NT2/D1 (cell line): ENCODE data around the gene CORIN.

Experiments
- DNase-seq: peaks from one replicate; pipeline ENCODE4 v3.0.0-alpha.2; 2011; ENCODE audit warnings: low read depth, low spot score
- H3K27me3 ChIP-seq: 2 replicates; pipeline ENCODE4 v1.6.0; 2011; ENCODE audit warnings: mild to moderate bottlenecking; ENCODE audit not compliant: insufficient read length, insufficient read depth
- H3K36me3 ChIP-seq: 2 replicates; pipeline ENCODE4 v1.6.1; 2011; ENCODE audit warnings: mild to moderate bottlenecking, low read length, mixed read lengths; ENCODE audit not compliant: insufficient read depth, insufficient read length
- H3K4me1 ChIP-seq: 2 replicates; pipeline ENCODE4 v1.5.1; 2011; ENCODE audit not compliant: insufficient read depth, insufficient read length
- H3K4me3 ChIP-seq: 2 replicates; pipeline ENCODE4 v1.5.1; 2011; ENCODE audit warnings: low read depth; ENCODE audit not compliant: insufficient read length
- H3K9ac ChIP-seq: 2 replicates; pipeline ENCODE4 v1.6.0; 2011; ENCODE audit warnings: low read depth; ENCODE audit not compliant: insufficient read length
- H3K9me3 ChIP-seq: 2 replicates; pipeline ENCODE4 v1.5.1; 2011; ENCODE audit warnings: mild to moderate bottlenecking, low read length; ENCODE audit not compliant: insufficient read depth
- SUZ12 ChIP-seq: IDR thresholded peaks from 2 replicates; pipeline ENCODE4 v1.6.1; 2011; ENCODE audit not compliant: insufficient read length, insufficient read depth; ENCODE audit errors: extremely low read depth
- YY1 ChIP-seq: IDR thresholded peaks from 2 replicates; pipeline ENCODE4 v1.6.1; 2011; ENCODE audit not compliant: insufficient read length, insufficient read depth
- ZNF274 ChIP-seq: IDR thresholded peaks from 2 replicates; pipeline ENCODE4 v1.6.1; 2011; ENCODE audit warnings: mild to moderate bottlenecking, low read depth, low read length

Gene CORIN

DNA sequence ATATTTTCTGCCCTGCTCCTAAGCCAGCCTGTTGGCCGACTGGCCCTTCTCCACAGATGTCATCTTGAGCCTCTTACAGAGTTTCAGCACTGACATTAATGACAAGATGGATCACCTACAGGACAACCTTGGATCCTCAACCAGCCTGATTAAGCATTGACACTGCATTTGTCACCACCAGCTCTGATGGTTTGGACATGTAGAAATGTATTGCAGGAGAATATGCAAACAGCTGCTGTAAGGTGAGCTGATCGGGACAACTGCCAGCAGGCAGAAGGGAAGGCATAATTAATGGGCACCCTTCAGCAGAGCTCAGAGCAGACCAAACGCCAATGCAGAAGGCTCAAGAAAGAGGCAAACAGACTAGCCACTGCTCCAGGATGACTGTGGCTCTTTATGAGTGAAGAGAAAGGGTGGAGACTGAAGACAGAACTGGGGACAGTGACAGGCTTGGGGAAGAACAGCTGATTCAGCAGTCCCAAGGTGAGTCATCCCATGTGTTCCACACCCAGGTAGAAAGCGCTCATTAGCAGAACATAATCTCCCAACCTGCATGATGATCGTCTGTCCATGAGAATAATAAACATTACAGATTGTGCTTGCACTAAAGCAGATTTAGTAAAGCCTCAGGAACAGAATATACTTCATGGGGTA lies 6.7 kb downstream of the CORIN start:
- TF ChIP-seq SUZ12 (no peak), ZNF274 (no peak), YY1 (no peak)
- Histone ChIP-seq H3K4me3 (no peak overlapping the region), H3K9me3 (no peaks in the 10 kb centered on the region), H3K9ac (no peak overlapping the region), H3K36me3 (no peaks in the 10 kb centered on the region), H3K4me1 (no peaks in the 10 kb centered on the region), H3K27me3 (no peaks in the 10 kb centered on the region)
- no peak for DNase-seq

DNA sequence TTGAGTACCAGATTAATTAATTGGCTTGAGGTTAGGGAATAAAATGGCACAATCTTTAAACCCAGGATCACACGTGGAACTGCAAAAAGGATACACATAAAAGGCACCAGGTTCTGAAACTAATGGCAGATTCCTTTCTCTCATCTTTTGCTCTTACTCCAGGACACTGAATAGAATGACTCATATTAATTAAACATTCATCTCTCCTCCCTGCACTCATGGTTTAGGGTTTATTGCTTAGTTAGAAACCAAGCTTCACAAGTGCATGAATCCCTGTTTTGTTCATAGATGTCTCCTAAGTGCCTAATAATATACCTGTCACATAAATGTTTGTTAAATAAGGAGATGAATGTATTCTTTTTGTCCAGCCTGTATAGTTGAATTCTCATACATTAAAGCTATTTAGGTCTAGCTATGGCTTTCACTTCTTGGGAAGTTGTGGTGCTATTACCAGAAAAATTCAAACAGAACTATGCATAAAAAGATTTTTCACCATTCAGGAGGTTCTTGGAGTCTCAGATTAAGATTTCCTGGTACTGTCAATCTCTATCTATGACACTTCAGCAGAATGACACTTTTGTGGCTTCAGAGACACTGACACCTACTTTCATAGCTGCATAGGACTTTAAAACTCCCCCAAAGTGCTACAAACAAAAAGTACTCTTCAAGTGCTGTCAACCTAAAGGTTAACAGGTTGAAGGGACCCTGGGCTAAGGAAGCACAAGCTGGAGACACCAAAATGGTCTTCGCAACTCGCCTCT lies 7.4 kb downstream of the CORIN start:
- Histone ChIP-seq H3K9ac (no peak overlapping the region), H3K4me1 (no peaks in the 10 kb centered on the region), H3K36me3 (no peaks in the 10 kb centered on the region), H3K4me3 (no peak overlapping the region), H3K27me3 (no peaks in the 10 kb centered on the region), H3K9me3 (no peaks in the 10 kb centered on the region)
- DNase-seq: no peak
- TF ChIP-seq ZNF274 (no peak), SUZ12 (no peak), YY1 (no peak)

DNA sequence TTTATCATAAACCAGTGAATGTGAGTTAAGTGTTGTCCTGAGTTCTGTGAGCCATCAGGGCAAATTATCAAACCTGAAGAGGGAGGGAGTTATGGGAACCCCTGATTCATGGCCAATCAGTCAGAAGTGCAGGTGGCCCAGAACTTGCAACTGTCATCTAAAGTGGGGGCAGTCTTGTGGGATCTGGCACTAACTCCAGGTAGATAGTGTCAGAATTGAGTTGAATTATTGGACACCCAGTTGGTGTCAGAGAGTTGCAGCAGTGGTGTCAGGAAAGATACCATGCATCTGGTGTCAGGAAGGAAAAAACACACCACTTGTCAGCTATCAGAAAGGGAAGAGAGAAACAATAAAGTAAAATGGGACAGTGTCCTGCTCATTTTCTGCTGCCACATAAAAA lies 8.4 kb downstream of the CORIN start:
- Histone ChIP-seq H3K27me3 (no peaks in the 10 kb centered on the region), H3K4me1 (no peaks in the 10 kb centered on the region), H3K9ac (no peak overlapping the region), H3K36me3 (no peaks in the 10 kb centered on the region), H3K4me3 (no peak overlapping the region), H3K9me3 (no peaks in the 10 kb centered on the region)
- no peak for DNase-seq
- TF ChIP-seq YY1 (no peak), SUZ12 (no peak), ZNF274 (no peak)

DNA sequence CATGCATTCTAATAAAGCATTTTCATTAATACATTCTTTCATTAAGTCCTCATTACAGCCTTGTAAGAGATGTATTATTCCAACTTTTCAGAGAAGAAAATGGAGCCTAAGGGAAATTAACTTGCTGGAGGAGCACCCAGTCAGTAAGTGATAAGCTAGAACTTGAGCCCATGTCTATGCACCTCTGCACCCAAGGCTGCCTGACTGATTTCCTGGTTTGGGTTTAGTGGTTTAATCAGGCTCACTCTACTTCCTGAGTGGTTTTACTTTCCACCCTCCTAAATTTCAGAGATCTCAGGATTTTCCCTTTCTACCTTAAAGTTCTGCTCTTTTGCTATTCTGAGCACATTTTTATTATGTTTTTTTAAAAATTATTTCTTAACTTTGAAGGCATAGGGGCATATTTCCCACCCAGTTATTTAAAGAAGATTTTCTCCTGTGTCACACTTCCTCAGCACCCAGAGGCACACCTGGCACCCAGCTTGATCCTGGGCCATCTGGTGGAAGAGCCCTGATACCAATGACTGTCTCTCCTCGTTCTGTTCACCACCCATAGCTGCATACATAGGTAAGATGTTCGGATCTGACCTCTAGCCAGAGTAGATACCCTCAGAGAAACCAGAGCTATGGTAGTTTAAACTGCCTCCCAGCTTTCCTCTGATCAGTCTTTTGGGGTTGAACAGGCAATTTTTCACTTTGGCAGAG lies 10.4 kb downstream of the CORIN start:
- H3K9me3 ChIP-seq: no peaks in the 10 kb centered on the region
- no peaks in the 10 kb centered on the region for H3K27me3 ChIP-seq
- no peaks in the 10 kb centered on the region for H3K36me3 ChIP-seq
- DNase-seq: no peak
- TF ChIP-seq SUZ12 (no peak), ZNF274 (no peak), YY1 (no peak)
- H3K9ac ChIP-seq: no peak overlapping the region
- no peak overlapping the region for H3K4me3 ChIP-seq
- no peaks in the 10 kb centered on the region for H3K4me1 ChIP-seq

DNA sequence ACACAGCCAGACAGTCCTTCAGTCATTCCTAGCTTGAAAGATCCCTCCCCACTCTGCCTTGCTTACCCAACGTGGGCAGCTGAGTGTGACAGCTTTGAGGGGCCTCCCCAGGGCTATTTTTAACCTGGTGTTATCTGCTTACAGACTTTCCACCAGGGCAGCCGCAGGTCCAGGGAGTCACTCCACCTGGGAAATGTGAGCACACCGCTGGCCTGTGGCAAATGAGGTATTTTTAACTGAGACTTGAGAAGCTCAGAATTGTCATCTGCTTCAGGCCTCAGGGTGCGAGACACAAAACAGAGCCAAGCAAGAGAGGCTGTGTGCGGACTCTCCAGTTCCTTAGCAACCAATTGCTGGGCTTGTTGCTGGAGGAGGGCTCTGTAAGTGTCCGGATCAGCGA lies 13.0 kb downstream of the CORIN start:
- TF ChIP-seq ZNF274: no peak
- TF ChIP-seq SUZ12: no peak
- TF ChIP-seq YY1: no peak
- Histone ChIP-seq H3K9ac (no peak overlapping the region), H3K4me3 (no peak overlapping the region), H3K9me3 (no peaks in the 10 kb centered on the region), H3K36me3 (no peaks in the 10 kb centered on the region), H3K27me3 (no peaks in the 10 kb centered on the region), H3K4me1 (no peaks in the 10 kb centered on the region)
- no peak for DNase-seq

DNA sequence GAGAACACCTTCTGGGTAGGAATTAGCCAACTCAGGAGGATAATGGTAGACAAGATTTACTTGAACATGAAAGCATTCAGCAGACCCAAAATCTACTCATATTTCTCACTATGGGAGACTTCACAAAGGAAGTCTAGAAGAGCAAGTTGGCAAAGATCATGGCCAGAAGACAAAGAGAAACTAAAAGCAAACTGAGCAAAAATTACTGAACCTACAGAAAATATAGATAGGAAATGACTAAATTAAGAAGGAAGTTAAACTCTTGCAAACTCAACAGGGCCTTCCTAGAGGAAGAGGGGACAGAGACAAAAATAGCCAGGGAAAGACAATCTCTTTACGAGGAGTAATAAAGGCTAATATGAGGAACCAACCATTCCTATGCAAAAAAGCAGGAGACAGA lies 18.7 kb downstream of the CORIN start:
- no peak overlapping the region for H3K9ac ChIP-seq
- no peaks in the 10 kb centered on the region for H3K4me1 ChIP-seq
- H3K27me3 ChIP-seq: no peaks in the 10 kb centered on the region
- no peak overlapping the region for H3K4me3 ChIP-seq
- TF ChIP-seq YY1: no peak
- TF ChIP-seq SUZ12: no peak
- no peak for TF ChIP-seq ZNF274
- H3K9me3 ChIP-seq: no peaks in the 10 kb centered on the region
- DNase-seq: no peak
- no peaks in the 10 kb centered on the region for H3K36me3 ChIP-seq

DNA sequence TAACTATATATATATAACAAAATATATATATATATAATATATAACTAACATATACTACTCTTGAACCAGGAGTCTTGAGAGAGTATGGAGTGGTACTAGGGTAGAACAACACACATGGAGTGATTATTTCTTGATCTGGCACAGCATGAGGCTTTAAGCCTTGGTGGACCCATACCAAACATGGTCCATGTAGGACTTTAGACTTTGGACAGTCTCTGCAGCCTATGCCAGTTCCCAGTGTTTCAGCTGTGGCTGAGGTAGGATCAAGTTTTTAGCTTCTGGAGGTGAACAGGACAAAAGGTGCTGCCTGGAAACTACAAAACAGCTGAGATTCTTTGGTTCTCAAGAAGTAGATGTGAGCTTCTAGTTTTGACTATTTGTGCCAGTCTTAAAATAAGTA lies 20.6 kb downstream of the CORIN start:
- Histone ChIP-seq H3K4me1 (no peaks in the 10 kb centered on the region), H3K9me3 (no peaks in the 10 kb centered on the region), H3K4me3 (no peak overlapping the region), H3K27me3 (no peaks in the 10 kb centered on the region), H3K9ac (no peak overlapping the region), H3K36me3 (no peaks in the 10 kb centered on the region)
- TF ChIP-seq ZNF274: no peak
- TF ChIP-seq YY1: no peak
- TF ChIP-seq SUZ12: no peak
- no peak for DNase-seq
